Body of pancreas (tissue), 4 donors: ENCODE measurements around the gene BRPF3. TPM values are rescaled to one million over a fixed set of nuclear protein-coding genes. Genes with fewer than 3 reads are reported as not detected.

ENCODE experiments used
- ATAC-seq: fragments of 150-250 bp; one replicate; pipeline ENCODE4 v1.9.1; 2016
- DNase-seq, 4 donors: peaks; one replicate each; pipeline ENCODE4 v3.0.0-alpha.2; 2019
- H3K27ac ChIP-seq, 4 donors: fragments of 200-600 bp; sonication (generic); 1 replicate in 3 of 4; 2 replicates in 1 of 4; pipeline versions ENCODE4 v1.5.1 to v1.6.1; 2016 to 2019; ENCODE audit warnings: mild to moderate bottlenecking in 1 of 4, mixed read lengths in 1 of 4, moderate library complexity in 1 of 4
- H3K27me3 ChIP-seq, 2 donors: fragments of 200-600 bp; sonication (generic); one replicate each; pipeline ENCODE4 v1.6.0; 2016; ENCODE audit warnings: mild to moderate bottlenecking in 1 of 2
- H3K36me3 ChIP-seq, 2 donors: fragments of 200-600 bp; sonication (generic); replicated peaks in 1 of 2; 2 replicates each; pipeline ENCODE4 v1.5.1; 2016; ENCODE audit warnings: low read depth in 2 of 2; ENCODE audit not compliant: insufficient read depth in 1 of 2
- H3K4me1 ChIP-seq: fragments of 200-600 bp; sonication (generic); one replicate; pipeline ENCODE4 v1.6.0; 2016
- H3K4me3 ChIP-seq, 2 donors: fragments of 200-600 bp; sonication (generic); 1 replicate in 1 of 2; 2 replicates in 1 of 2; pipeline ENCODE4 v1.5.1; 2016 to 2019
- H3K9me3 ChIP-seq, 3 donors: fragments of 200-600 bp; sonication (generic); 1 replicate in 2 of 3; 2 replicates in 1 of 3; pipeline ENCODE4 v1.5.1; 2016
- CTCF ChIP-seq, 7 experiments: fragments of 450-650 bp in 4 of 7; fragments of 200-600 bp in 3 of 7; sonication (generic) in 3 of 7; IDR thresholded peaks; one replicate each; pipeline ENCODE4 v1.5.1; 2016 to 2019; ENCODE audit warnings: antibody characterized with exemption in 7 of 7
- POLR2A ChIP-seq, 3 donors: fragments of 450-650 bp; IDR thresholded peaks; one replicate each; pipeline ENCODE4 v1.6.1; 2016; ENCODE audit warnings: antibody characterized with exemption in 3 of 3, mild to moderate bottlenecking in 2 of 3
- WGBS, 2 donors: methylation state at CpG; one replicate each; pipeline ENCODE4 v1.1.5; 2017; 5-methylcytosine and 5-hydroxymethylcytosine counted together
- intact Hi-C: fragments of 100-400 bp; cut with DNase I; formaldehyde crosslinking; loops from one replicate; pipeline ENCODE4 v1.15.1; 2023
- total RNA-seq, 2 donors: library from RNA; depleted of rRNA; stranded (reverse); fragments of >200 nt; gene quantifications; one replicate each; pipeline ENCODE4 v1.1.0, GENCODE V29; 2016

BRPF3 gene
- total RNA-seq, 2 donors from 2014 or later = 24.9 to 27.0 TPM

DNA sequence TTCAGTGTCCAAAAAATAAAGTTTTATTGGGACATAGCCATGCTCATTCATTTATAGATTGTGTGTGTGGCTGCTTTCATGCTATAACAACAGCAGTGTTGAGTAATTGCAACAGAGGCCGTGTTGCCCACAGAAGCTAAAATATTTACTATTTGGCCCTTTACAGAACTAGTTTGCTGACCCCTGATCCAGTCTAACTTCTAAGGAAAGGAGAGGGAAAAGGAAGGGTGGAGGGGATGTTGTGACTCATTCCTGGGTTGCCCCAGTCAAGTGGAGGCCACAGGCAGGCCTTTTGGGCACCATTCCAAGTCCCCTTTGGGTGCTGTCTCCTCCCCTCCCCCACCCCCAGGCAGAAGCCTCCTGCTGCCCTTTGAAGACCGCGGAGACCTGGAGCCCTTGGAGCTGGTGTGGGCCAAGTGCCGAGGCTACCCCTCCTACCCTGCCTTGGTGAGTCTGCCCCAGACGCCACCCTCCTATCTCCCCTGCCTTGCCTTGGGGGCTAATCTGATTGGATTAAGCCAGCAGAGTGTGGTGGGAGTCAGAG, 28.4 kb downstream of the BRPF3 start:
- no peak for ATAC-seq
- TF ChIP-seq CTCF (IDR thresholded peaks at IDR 0.05) = no peak
- no peak for TF ChIP-seq POLR2A (IDR thresholded peaks at IDR 0.05)
- Histone ChIP-seq H3K9me3 (no peaks in the 10 kb centered on the region), H3K27ac (no peak overlapping the region), H3K27me3 (no peaks in the 10 kb centered on the region), H3K4me1 (no peaks in the 10 kb centered on the region), H3K4me3 (no peak overlapping the region), H3K36me3 (peaks cover 0 to 20% of the 10 kb centered on the region in 2 donors)
- no peak for DNase-seq
- intact Hi-C loops = no loop called here
- WGBS, 2 donors = 75 to 84% methylated on average over 2 to 5 of the region's 5 CpGs

DNA sequence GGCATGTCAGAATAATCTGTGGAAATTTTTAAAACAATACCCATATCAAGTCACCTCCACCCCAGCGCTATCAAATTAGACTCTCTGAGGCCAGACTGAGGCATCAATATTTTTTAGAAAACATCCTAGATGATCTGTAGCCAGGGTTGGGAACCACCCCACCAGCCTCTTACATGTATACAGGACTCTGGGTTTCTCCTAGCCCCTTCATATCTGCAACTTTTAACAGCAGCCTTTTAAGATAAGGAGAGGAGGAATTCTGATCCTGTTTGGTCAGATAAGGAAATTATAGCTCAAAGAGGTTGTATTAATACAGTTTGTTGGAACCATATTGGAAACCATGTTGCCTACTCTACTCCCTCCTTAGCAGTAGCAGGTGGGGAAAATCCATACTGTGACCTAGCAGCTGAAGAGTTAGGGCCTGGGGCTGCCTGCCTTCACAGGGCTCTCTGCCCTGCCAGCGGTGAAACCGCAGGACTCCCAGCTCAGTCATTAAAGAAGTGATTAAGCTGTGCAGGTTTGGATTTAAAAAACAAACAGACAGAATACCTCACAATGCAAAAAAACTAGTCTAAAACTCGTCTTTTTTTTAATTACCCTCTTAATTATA, 30.0 kb downstream of the BRPF3 start:
- 79 to 87% methylated on average over 4 of the region's 4 CpGs for WGBS, 2 donors
- Histone ChIP-seq H3K27me3 (no peaks in the 10 kb centered on the region), H3K36me3 (peaks cover 0 to 35% of the 10 kb centered on the region in 2 donors), H3K4me1 (no peaks in the 10 kb centered on the region), H3K27ac (no peak overlapping the region), H3K4me3 (no peak overlapping the region), H3K9me3 (no peaks in the 10 kb centered on the region)
- DNase-seq (no peak), ATAC-seq (no peak)
- intact Hi-C loops = no loop called here
- no peak for TF ChIP-seq POLR2A (IDR thresholded peaks at IDR 0.05)
- TF ChIP-seq CTCF (IDR thresholded peaks at IDR 0.05) = no peak

GRCh38 chr6:36227379-36228228, 31.1 kb downstream of the BRPF3 start:
- ATAC-seq (no peak), DNase-seq (no peak)
- no peaks in the 10 kb centered on the region for H3K4me1 ChIP-seq
- H3K4me3 ChIP-seq = no peak overlapping the region
- intact Hi-C loops = no loop called here
- H3K36me3 ChIP-seq = peaks cover 0 to 29% of the 10 kb centered on the region in 2 donors
- no peaks in the 10 kb centered on the region for H3K27me3 ChIP-seq
- TF ChIP-seq CTCF (IDR thresholded peaks at IDR 0.05) = no peak
- no peak for TF ChIP-seq POLR2A (IDR thresholded peaks at IDR 0.05)
- WGBS, 2 donors = 38% methylated on average over 1 of the region's 1 CpG; no CpG with 5 or more reads in 1 of the 2 donors
- no peaks in the 10 kb centered on the region for H3K9me3 ChIP-seq
- H3K27ac ChIP-seq = no peak overlapping the region

GRCh38 chr6:36229223-36229622, 32.7 kb downstream of the BRPF3 start:
- WGBS, 2 donors = 93 to 97% methylated on average over 5 of the region's 5 CpGs
- Histone ChIP-seq H3K27me3 (no peaks in the 10 kb centered on the region), H3K4me1 (no peaks in the 10 kb centered on the region), H3K27ac (no peak overlapping the region), H3K36me3 (peaks cover 0 to 27% of the 10 kb centered on the region in 2 donors), H3K4me3 (no peak overlapping the region), H3K9me3 (no peaks in the 10 kb centered on the region)
- ATAC-seq (no peak), DNase-seq (no peak)
- TF ChIP-seq POLR2A (IDR thresholded peaks at IDR 0.05) (no peak), CTCF (IDR thresholded peaks at IDR 0.05) (no peak)
- intact Hi-C loops = no loop called here
